ENCODE measurements around the gene RAB28. TPM values are rescaled to one million over a fixed set of nuclear protein-coding genes. Genes with fewer than 3 reads are reported as not detected.

The RAB28 gene
- total RNA-seq, 1 donor from 2014 or later = 67.3 TPM

DNA sequence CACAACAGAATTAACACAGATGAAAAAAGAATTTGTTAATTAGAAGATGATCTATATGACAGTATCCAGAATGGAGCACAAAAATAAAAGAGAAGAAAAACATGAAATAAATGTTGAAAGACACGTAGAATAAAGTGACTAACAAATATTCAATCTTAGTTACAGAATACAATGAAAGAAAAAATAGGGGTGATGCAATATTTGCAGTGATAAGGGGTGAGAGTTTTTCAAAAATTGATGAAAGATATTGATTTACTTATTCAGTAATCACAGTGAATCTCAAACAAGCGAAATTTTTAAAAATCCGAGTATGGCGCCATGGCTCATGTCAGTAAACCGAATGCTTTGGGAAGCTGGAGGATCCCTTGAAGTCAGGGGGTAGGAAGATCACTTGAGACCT lies 20.2 kb upstream of the RAB28 start:
- Histone ChIP-seq H3K4me2 (no peak overlapping the region), H3K4me3 (no peak overlapping the region), H3K36me3 (no peaks in the 10 kb centered on the region), H3K9ac (no peak overlapping the region), H3K27me3 (no peaks in the 10 kb centered on the region), H3K79me2 (ENCODE audit: low read depth) (no peaks in the 10 kb centered on the region), H2AFZ (replicated peaks) (no peak overlapping the region), H3K27ac (no peak overlapping the region), H4K20me1 (ENCODE audit: low read depth) (no peaks in the 10 kb centered on the region), H3K4me1 (no peaks in the 10 kb centered on the region), H3F3A (ENCODE audit: low read depth) (no peaks in the 10 kb centered on the region), H3K9me3 (ENCODE audit: low read depth) (no peaks in the 10 kb centered on the region)
- Mint-ChIP-seq H3K4me1 (peaks cover 11% of the 10 kb centered on the region), H3K9me3 (peaks cover 3% of the 10 kb centered on the region), H3K27me3 (ENCODE audit: insufficient read depth, low read depth) (peaks cover 6% of the 10 kb centered on the region), H3K4me3 (no peak overlapping the region), H3K27ac (no peak overlapping the region), H3K36me3 (no peaks in the 10 kb centered on the region)
- no peak for TF ChIP-seq EZH2 (IDR thresholded peaks at IDR 0.05)
- TF ChIP-seq, protein P1, sequence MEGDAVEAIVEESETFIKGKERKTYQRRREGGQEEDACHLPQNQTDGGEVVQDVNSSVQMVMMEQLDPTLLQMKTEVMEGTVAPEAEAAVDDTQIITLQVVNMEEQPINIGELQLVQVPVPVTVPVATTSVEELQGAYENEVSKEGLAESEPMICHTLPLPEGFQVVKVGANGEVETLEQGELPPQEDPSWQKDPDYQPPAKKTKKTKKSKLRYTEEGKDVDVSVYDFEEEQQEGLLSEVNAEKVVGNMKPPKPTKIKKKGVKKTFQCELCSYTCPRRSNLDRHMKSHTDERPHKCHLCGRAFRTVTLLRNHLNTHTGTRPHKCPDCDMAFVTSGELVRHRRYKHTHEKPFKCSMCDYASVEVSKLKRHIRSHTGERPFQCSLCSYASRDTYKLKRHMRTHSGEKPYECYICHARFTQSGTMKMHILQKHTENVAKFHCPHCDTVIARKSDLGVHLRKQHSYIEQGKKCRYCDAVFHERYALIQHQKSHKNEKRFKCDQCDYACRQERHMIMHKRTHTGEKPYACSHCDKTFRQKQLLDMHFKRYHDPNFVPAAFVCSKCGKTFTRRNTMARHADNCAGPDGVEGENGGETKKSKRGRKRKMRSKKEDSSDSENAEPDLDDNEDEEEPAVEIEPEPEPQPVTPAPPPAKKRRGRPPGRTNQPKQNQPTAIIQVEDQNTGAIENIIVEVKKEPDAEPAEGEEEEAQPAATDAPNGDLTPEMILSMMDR (IDR thresholded peaks at IDR 0.05) = no peak
- no peak for TF ChIP-seq EZH2phosphoT487 (IDR thresholded peaks at IDR 0.05)
- DNase-seq (ENCODE audit: low spot score) = no peak

DNA sequence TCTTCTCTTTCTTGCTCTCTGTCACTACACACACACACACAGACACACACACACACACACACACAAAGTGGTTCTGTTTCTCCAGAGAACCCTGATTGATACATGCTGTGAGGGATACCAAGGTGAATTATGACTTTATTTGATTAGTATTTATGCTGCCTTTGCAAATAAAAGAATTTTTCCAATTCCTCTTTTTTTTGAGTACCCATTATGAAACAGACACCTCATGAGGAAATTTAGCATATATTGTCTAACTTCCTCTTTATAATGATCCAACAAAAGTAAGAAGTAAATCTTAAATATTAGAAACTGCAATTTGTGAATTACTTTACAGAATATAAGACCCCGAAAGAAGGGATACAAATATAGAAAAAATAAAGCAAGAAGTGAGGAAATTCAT lies 14.3 kb upstream of the RAB28 start:
- DNase-seq (ENCODE audit: low spot score) = no peak
- H3K27ac ChIP-seq = no peak overlapping the region
- H3K27me3 ChIP-seq = no peaks in the 10 kb centered on the region
- H2AFZ ChIP-seq (replicated peaks) = no peak overlapping the region
- TF ChIP-seq, protein P1 (IDR thresholded peaks at IDR 0.05) = no peak
- TF ChIP-seq EZH2phosphoT487 (IDR thresholded peaks at IDR 0.05) (no peak), EZH2 (IDR thresholded peaks at IDR 0.05) (no peak)
- no peak overlapping the region for H3K4me3 ChIP-seq
- no peaks in the 10 kb centered on the region for H3K79me2 ChIP-seq (ENCODE audit: low read depth)
- H3F3A ChIP-seq (ENCODE audit: low read depth) = no peaks in the 10 kb centered on the region
- Mint-ChIP-seq H3K27me3 (ENCODE audit: insufficient read depth, low read depth) (peaks cover 3% of the 10 kb centered on the region), H3K27ac (no peak overlapping the region), H3K9me3 (peaks cover 3% of the 10 kb centered on the region), H3K4me1 (peaks cover 12% of the 10 kb centered on the region), H3K36me3 (no peaks in the 10 kb centered on the region), H3K4me3 (no peak overlapping the region)
- H3K36me3 ChIP-seq = no peaks in the 10 kb centered on the region
- no peaks in the 10 kb centered on the region for H3K9me3 ChIP-seq (ENCODE audit: low read depth)
- H4K20me1 ChIP-seq (ENCODE audit: low read depth) = no peaks in the 10 kb centered on the region
- H3K4me2 ChIP-seq = no peak overlapping the region
- H3K4me1 ChIP-seq = no peaks in the 10 kb centered on the region
- no peak overlapping the region for H3K9ac ChIP-seq

DNA sequence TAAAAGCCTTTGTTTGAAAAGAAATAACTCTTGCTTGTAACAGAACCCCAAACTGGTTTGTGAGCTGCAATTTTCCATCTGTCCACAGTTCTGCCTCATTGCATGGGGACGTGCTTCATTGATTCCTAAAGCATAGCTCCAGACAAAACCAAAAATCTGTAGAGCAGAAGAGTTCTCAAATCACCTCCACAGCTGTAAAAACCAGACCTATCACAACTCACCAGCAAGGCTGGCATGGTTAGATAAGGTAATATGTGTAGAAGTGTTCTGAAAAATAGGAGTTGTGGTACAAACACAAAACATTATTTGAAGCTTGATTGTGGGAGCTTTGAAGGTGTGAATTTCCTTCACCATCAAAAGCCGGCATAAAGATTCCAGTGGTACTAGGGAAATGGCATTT lies 12.5 kb upstream of the RAB28 start:
- Histone ChIP-seq H3K4me3 (no peak overlapping the region), H3K9ac (no peak overlapping the region), H3K36me3 (no peaks in the 10 kb centered on the region), H3K27ac (no peak overlapping the region), H3F3A (ENCODE audit: low read depth) (no peaks in the 10 kb centered on the region), H2AFZ (replicated peaks) (no peak overlapping the region), H3K79me2 (ENCODE audit: low read depth) (no peaks in the 10 kb centered on the region), H3K27me3 (no peaks in the 10 kb centered on the region), H3K4me2 (no peak overlapping the region), H3K9me3 (ENCODE audit: low read depth) (no peaks in the 10 kb centered on the region), H4K20me1 (ENCODE audit: low read depth) (no peaks in the 10 kb centered on the region), H3K4me1 (no peaks in the 10 kb centered on the region)
- peaks cover 3% of the 10 kb centered on the region for H3K9me3 Mint-ChIP-seq
- H3K4me1 Mint-ChIP-seq = peaks cover 12% of the 10 kb centered on the region
- no peak for TF ChIP-seq EZH2phosphoT487 (IDR thresholded peaks at IDR 0.05)
- TF ChIP-seq, protein P1 (IDR thresholded peaks at IDR 0.05) = no peak
- no peak for TF ChIP-seq EZH2 (IDR thresholded peaks at IDR 0.05)
- no peaks in the 10 kb centered on the region for H3K36me3 Mint-ChIP-seq
- peaks cover 3% of the 10 kb centered on the region for H3K27me3 Mint-ChIP-seq (ENCODE audit: insufficient read depth, low read depth)
- DNase-seq (ENCODE audit: low spot score) = no peak
- no peak overlapping the region for H3K4me3 Mint-ChIP-seq
- no peak overlapping the region for H3K27ac Mint-ChIP-seq
